Adrenal gland (tissue), 5 donors: ENCODE data around the gene RNF167.

Source experiments
- POLR2A ChIP-seq, 2 donors: fragments of 450-650 bp; IDR thresholded peaks; one replicate each; pipeline ENCODE4 v1.6.1; 2017; ENCODE audit warnings: antibody characterized with exemption in 2 of 2, mild to moderate bottlenecking in 2 of 2, moderate library complexity in 1 of 2
- TF ChIP-seq, protein P1 (sequence below), 6 experiments: fragments of 450-650 bp in 4 of 6; fragments of 200-600 bp in 2 of 6; sonication (generic) in 1 of 6; IDR thresholded peaks; 1 replicate in 5 of 6; 2 replicates in 1 of 6; pipeline versions ENCODE4 v1.5.1 to v1.8.0; 2016 to 2021; ENCODE audit warnings: antibody characterized with exemption in 6 of 6, mild to moderate bottlenecking in 2 of 6, moderate library complexity in 1 of 6
- donor health status: DM: no; HTN: no; CAD: no.

DNA sequence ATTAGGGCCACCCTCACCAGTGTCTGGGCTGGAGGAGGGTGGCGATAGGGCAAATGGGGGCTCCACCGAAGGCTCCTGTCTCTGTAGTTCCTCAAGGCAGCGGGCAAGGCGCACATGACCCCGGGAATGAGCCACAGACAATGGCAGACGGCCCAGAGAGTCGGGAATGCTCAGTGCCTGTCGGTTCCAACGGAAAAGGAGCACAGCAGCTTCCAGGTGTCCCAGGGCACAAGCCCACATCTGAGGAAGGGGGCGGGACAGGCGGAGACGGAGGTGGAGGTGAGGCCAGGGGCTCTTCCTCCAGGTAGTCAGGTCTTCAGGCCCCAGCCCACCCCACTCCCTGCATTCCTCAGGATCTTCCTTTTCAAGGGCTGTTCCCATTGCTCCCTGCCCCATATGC, 32.7 kb downstream of the RNF167 start:
- TF ChIP-seq POLR2A (IDR thresholded peaks at IDR 0.05), result no peak
- TF ChIP-seq, protein P1, sequence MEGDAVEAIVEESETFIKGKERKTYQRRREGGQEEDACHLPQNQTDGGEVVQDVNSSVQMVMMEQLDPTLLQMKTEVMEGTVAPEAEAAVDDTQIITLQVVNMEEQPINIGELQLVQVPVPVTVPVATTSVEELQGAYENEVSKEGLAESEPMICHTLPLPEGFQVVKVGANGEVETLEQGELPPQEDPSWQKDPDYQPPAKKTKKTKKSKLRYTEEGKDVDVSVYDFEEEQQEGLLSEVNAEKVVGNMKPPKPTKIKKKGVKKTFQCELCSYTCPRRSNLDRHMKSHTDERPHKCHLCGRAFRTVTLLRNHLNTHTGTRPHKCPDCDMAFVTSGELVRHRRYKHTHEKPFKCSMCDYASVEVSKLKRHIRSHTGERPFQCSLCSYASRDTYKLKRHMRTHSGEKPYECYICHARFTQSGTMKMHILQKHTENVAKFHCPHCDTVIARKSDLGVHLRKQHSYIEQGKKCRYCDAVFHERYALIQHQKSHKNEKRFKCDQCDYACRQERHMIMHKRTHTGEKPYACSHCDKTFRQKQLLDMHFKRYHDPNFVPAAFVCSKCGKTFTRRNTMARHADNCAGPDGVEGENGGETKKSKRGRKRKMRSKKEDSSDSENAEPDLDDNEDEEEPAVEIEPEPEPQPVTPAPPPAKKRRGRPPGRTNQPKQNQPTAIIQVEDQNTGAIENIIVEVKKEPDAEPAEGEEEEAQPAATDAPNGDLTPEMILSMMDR (IDR thresholded peaks at IDR 0.05), result no peak
